Heart left ventricle (tissue), 13 donors: ENCODE measurements around the gene TMEM242.

Source experiments
- CTCF ChIP-seq, 12 donors: fragments of 200-600 bp; sonication (generic) in 4 of 12; IDR thresholded peaks; one replicate each; pipeline versions ENCODE4 v1.5.0 to v1.8.0; 2018 to 2022; ENCODE audit warnings: antibody characterized with exemption in 12 of 12, mild to moderate bottlenecking in 5 of 12
- POLR2A ChIP-seq, 2 donors: fragments of 450-650 bp; IDR thresholded peaks; one replicate each; pipeline ENCODE4 v1.6.1; 2017; ENCODE audit warnings: antibody characterized with exemption in 2 of 2, mild to moderate bottlenecking in 2 of 2, moderate library complexity in 2 of 2
- donor health status: ischemic (EF 13 %, LVEDD 7.1; RV severe dilation, severe dysfunction).
- donor health status: DM: no; HTN: yes; CAD: no.
- donor health status: DM: no; HTN: no; CAD: no.
- donor health status: ischemic (EF 25% LVEDD 6.9; RV normal size, moderate dysfunction).
- donor health status: ischemic (EF 25% LVEDD 5.7; RV mildly dilated, moderate dysfunction).
- donor health status: ischemic (EF 35%, LVEDD 5.7; RV mildly dilated, moderate dysfunction).
- donor health status: nonischemic (EF 11% LVEDD 7.7; RV severe dilation, severe dysfunction).
- donor health status: DM: yes; HTN: yes; CAD: no.
- donor health status: PGD.
- donor health status: ischemic (EF 29% LVEDD 5.4; RV normal size, mild dysfunction).
- donor health status: nonischemic (EF 23%, LVEDD 6.1; RV moderate dilation, normal function).

GRCh38 chr6:157270916-157271315 lies 52.4 kb downstream of the TMEM242 start:
- TF ChIP-seq CTCF (IDR thresholded peaks at IDR 0.05) = no peak
- no peak for TF ChIP-seq POLR2A (IDR thresholded peaks at IDR 0.05)
